ENCODE data around the gene SLC26A1.

The SLC26A1 gene

DNA sequence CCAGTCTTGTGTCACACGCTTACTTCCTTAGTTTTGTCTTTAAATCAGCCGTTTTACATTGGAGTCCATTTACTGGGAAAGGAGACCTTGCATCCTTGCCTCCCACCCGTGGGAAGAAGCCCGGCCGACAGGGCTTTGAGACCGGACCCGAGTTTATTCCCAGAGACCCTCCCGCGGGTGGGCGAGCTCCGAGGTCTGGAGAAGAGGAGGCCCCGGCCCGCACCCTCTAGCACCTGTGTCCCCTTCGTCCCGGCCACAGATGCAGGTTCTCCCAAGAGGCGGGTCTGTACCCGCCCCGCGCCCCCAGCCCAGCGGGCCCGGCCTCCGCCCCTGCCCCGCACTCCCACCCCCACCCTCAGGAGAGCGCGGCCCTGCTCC lies 3.8 kb upstream of the SLC26A1 start:
- peaks cover 68% of the 10 kb centered on the region for H3K27me3 ChIP-seq
- TF ChIP-seq, protein P1, sequence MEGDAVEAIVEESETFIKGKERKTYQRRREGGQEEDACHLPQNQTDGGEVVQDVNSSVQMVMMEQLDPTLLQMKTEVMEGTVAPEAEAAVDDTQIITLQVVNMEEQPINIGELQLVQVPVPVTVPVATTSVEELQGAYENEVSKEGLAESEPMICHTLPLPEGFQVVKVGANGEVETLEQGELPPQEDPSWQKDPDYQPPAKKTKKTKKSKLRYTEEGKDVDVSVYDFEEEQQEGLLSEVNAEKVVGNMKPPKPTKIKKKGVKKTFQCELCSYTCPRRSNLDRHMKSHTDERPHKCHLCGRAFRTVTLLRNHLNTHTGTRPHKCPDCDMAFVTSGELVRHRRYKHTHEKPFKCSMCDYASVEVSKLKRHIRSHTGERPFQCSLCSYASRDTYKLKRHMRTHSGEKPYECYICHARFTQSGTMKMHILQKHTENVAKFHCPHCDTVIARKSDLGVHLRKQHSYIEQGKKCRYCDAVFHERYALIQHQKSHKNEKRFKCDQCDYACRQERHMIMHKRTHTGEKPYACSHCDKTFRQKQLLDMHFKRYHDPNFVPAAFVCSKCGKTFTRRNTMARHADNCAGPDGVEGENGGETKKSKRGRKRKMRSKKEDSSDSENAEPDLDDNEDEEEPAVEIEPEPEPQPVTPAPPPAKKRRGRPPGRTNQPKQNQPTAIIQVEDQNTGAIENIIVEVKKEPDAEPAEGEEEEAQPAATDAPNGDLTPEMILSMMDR (IDR thresholded peaks at IDR 0.05): no peak
- no peaks in the 10 kb centered on the region for H3K4me1 ChIP-seq (ENCODE audit: control insufficient read depth in 1 of 2, insufficient read depth in 1 of 2, low read depth in 1 of 2, low read length in 1 of 2)
- no peak overlapping the region for H3K4me3 ChIP-seq (ENCODE audit: low read depth in 1 of 2, low read length in 1 of 2)
- no peaks in the 10 kb centered on the region for H3K36me3 ChIP-seq
- H3K9me3 ChIP-seq: no peaks in the 10 kb centered on the region
- no peak overlapping the region for H3K27ac ChIP-seq

DNA sequence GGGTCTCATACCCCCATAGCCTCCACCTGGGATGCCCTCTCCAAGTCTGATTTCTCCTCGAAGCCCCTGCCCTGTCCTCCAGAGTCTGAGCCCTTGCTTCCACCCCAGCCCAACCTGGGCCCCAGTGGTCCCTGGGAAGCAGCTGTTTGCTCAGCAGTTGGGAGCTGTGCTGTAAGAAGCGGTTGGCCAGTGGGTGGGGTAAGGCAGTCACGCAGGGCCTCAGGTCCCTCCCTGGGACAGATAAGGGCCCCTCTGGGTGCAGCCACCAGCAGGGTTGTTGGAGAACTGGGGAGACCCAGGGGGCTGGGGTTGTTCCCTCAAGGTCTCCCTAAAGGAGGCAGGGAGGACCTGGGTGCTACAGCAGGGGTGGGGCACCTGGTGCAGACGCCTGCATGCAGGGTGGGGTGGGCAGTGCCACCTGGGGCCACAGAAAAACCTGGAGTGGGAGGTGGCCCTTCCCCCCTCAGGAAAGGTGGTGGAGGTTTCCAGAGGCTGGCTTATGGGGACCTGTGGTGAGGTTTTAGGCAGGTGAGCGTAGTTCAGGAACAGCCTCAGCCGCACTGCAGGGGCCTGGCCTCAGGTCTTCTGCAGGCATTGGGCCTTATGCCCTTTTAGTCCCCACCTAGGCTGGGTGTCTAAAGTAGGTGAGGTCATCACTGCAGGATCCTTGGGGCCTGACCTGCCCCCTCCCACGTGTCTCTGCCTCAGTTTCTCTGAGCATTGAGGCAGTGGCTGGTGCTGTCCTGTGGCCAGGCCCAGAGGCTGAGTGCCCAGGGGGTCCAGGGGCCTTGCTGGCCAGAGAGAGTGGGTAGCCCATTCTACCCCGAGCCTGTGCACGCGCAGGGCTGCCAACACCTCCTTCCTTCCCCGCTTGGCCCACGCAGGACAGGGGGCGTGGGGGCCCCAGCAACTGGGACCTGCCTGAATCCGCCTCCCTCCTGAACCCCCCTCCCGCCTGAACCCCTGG lies 3.1 kb upstream of the SLC26A1 start:
- Histone ChIP-seq H3K36me3 (no peaks in the 10 kb centered on the region), H3K27ac (no peak overlapping the region), H3K27me3 (peaks cover 61% of the 10 kb centered on the region), H3K4me1 (ENCODE audit: control insufficient read depth in 1 of 2, insufficient read depth in 1 of 2, low read depth in 1 of 2, low read length in 1 of 2) (no peaks in the 10 kb centered on the region), H3K9me3 (no peaks in the 10 kb centered on the region), H3K4me3 (ENCODE audit: low read depth in 1 of 2, low read length in 1 of 2) (no peak overlapping the region)
- TF ChIP-seq, protein P1 (IDR thresholded peaks at IDR 0.05): no peak

DNA sequence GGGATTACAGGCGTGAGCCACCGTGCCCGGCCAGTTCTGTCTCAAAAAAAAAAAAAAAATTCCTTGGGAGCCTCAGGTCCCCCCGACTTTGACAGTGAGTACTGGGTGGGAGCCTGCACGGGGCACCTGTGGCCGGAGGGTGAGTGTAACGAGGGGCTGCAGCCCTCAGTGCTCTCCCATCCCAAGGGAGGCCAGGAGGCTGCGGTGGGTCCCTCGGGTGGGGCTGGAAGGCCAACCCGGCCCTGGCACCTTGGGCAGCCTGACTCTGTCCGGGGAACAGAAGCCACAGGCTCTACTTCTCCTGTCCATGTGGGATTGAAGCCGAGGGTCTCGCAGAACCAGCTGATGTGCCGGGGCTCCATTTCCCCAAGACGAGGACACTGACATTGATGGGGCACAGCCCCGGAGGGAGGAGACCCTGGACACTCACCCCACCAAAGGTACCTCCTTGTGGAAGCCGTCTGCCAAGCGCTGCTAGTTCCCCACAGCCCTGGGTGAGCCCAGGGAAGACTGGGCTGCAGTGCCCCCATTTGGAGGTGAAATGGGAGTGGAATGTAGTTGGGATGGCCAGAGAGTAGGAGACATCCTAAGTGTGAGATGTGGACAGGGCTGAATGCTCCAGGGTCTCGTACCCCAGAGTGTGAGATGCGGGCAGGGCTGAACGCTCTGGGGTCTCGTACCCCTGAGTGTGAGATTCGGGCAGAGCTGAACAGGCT lies 2.3 kb upstream of the SLC26A1 start:
- Histone ChIP-seq H3K9me3 (no peaks in the 10 kb centered on the region), H3K4me1 (ENCODE audit: control insufficient read depth in 1 of 2, insufficient read depth in 1 of 2, low read depth in 1 of 2, low read length in 1 of 2) (no peaks in the 10 kb centered on the region), H3K4me3 (ENCODE audit: low read depth in 1 of 2, low read length in 1 of 2) (no peak overlapping the region), H3K36me3 (no peaks in the 10 kb centered on the region), H3K27ac (no peak overlapping the region), H3K27me3 (peaks cover 53% of the 10 kb centered on the region)
- TF ChIP-seq, protein P1 (IDR thresholded peaks at IDR 0.05): no peak

DNA sequence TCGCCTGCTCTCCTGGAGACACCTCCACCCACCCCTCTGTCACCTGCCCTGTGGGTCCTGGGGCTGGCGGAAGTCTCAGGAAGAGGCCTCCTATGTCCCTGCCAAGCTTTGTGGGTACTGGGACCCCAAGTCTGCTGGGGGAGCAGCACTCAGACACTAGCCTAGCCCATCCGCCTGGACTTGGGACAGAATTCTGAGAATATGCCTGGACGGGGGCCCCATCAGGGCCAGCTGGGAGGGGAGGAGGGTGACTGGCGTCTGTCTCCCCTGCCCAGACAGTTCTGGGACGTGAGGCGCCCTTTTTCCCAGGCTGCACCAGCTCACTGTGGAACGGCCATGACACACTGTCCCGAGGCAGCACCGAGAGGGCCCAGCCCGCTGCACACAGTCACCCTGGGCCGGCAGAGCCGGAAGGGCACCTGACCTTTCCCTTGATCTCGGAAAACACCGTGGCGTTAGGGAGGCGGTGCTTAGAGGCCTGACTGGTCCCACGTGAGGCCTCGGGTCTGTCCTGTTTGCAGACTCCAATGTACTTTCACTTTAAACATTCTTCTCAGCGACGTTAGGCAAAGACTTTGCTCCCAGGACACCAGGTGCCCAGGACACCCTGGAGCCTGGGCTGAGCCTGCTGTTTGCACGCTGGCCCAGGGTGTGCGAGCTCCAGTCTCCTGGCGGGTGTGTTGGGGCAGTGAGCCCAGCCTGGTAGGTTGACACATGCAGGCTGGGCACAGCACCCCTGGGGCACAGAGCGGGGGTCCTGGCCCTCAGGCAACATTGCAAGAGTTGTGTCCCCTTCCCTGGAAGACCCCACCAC lies 700 bp downstream of the SLC26A1 start:
- Histone ChIP-seq H3K27me3 (peaks cover 23% of the 10 kb centered on the region), H3K4me3 (ENCODE audit: low read depth in 1 of 2, low read length in 1 of 2) (no peak overlapping the region), H3K4me1 (ENCODE audit: control insufficient read depth in 1 of 2, insufficient read depth in 1 of 2, low read depth in 1 of 2, low read length in 1 of 2) (peaks cover 1 to 3% of the 10 kb centered on the region in 2 experiments), H3K9me3 (no peaks in the 10 kb centered on the region), H3K27ac (no peak overlapping the region), H3K36me3 (no peaks in the 10 kb centered on the region)
- TF ChIP-seq, protein P1 (IDR thresholded peaks at IDR 0.05): no peak
